Measurements from ENCODE around the gene ZNF202. TPM values are rescaled to one million over a fixed set of nuclear protein-coding genes. Genes with fewer than 3 reads are reported as not detected.
"Not testable (repeated sequence)": the region's sequence is repeated elsewhere in the genome, so short reads cannot be mapped to it uniquely, and the experiment has no call there.

ZNF202 gene
- total RNA-seq, 1 donor from 2014 or later, result 22.8 TPM

DNA sequence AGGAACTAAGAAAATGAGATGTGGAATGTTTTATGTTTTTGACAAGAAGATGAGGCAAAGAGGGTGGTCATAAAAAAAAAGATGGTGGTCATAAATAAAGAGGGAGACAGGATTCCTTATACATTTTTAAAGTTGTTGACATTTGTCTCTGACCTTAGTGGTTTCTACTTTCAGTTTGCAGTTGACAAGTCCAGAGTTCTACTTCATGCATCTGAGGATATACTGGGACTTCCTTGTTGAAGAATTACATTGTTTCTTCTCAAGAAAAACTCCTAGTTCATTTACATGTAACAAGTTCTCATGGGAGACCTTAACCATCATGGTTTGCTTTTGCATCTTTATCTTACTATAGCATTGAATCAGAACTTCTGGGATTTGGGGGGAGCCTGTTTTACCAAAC, 11.7 kb upstream of the ZNF202 start:
- H3K27me3 Mint-ChIP-seq (ENCODE audit: low read depth), result peaks cover 41% of the 10 kb centered on the region
- no peak overlapping the region for H3K4me3 Mint-ChIP-seq
- no peaks in the 10 kb centered on the region for H3K4me1 Mint-ChIP-seq
- DNase-seq (ENCODE audit: low read depth, low spot score), result no peak
- TF ChIP-seq, protein P1, sequence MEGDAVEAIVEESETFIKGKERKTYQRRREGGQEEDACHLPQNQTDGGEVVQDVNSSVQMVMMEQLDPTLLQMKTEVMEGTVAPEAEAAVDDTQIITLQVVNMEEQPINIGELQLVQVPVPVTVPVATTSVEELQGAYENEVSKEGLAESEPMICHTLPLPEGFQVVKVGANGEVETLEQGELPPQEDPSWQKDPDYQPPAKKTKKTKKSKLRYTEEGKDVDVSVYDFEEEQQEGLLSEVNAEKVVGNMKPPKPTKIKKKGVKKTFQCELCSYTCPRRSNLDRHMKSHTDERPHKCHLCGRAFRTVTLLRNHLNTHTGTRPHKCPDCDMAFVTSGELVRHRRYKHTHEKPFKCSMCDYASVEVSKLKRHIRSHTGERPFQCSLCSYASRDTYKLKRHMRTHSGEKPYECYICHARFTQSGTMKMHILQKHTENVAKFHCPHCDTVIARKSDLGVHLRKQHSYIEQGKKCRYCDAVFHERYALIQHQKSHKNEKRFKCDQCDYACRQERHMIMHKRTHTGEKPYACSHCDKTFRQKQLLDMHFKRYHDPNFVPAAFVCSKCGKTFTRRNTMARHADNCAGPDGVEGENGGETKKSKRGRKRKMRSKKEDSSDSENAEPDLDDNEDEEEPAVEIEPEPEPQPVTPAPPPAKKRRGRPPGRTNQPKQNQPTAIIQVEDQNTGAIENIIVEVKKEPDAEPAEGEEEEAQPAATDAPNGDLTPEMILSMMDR (conservative IDR thresholded peaks at IDR 0.05), result no peak
- peaks cover 2% of the 10 kb centered on the region for H3K36me3 Mint-ChIP-seq (ENCODE audit: low read depth)
- H3K27ac Mint-ChIP-seq (ENCODE audit: unreplicated experiment), result no peak overlapping the region
- H3K9me3 Mint-ChIP-seq, result no peaks in the 10 kb centered on the region

DNA sequence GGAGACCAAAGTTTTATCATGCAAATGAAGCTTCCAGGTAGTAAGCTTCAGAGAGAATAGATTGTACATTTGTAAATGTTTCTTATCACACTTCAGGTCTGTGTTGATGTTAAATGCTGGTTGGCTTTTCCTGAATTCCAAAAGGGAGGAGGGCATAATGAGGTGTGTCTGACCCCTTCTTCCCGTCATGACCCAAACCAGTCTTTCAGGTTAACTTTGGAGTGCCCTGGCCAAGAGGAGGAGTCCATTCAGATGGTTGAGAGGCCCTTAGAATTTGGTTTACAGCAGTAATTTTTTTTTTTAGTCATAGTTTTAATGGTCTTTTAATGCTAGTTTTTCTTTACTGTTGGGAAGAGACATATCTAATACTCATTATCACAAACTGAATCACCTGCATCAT, 10.3 kb upstream of the ZNF202 start:
- no peaks in the 10 kb centered on the region for H3K9me3 Mint-ChIP-seq
- no peaks in the 10 kb centered on the region for H3K4me1 Mint-ChIP-seq
- TF ChIP-seq, protein P1 (conservative IDR thresholded peaks at IDR 0.05), result no peak
- no peak overlapping the region for H3K4me3 Mint-ChIP-seq
- H3K27me3 Mint-ChIP-seq (ENCODE audit: low read depth), result peaks cover 34% of the 10 kb centered on the region
- DNase-seq (ENCODE audit: low read depth, low spot score), result no peak
- no peak overlapping the region for H3K27ac Mint-ChIP-seq (ENCODE audit: unreplicated experiment)
- H3K36me3 Mint-ChIP-seq (ENCODE audit: low read depth), result peaks cover 2% of the 10 kb centered on the region

DNA sequence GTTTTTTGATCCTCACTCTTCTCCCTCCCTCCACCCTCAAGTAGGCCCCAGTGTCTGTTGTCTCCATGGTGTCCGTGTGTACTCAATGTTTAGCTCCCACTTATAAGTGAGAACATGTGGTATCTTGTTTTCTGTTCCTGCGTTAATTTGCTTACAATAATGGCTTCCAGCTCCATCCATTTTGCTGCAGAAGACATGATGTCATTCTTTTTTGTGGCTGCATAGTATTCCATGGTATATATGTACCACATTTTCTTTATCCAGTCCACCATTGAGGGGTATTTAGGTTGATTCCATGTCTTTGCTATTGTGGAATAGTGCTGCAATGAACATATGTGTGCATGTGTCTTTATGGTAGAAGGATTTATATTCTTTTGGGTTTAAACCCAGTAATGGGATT, 6.9 kb upstream of the ZNF202 start:
- H3K36me3 Mint-ChIP-seq (ENCODE audit: low read depth); H3K9me3 Mint-ChIP-seq; H3K4me1 Mint-ChIP-seq; H3K27ac Mint-ChIP-seq (ENCODE audit: unreplicated experiment); H3K4me3 Mint-ChIP-seq; DNase-seq (ENCODE audit: low read depth, low spot score): not testable (repeated sequence)
- peaks cover 29% of the 10 kb centered on the region for H3K27me3 Mint-ChIP-seq (ENCODE audit: low read depth)

DNA sequence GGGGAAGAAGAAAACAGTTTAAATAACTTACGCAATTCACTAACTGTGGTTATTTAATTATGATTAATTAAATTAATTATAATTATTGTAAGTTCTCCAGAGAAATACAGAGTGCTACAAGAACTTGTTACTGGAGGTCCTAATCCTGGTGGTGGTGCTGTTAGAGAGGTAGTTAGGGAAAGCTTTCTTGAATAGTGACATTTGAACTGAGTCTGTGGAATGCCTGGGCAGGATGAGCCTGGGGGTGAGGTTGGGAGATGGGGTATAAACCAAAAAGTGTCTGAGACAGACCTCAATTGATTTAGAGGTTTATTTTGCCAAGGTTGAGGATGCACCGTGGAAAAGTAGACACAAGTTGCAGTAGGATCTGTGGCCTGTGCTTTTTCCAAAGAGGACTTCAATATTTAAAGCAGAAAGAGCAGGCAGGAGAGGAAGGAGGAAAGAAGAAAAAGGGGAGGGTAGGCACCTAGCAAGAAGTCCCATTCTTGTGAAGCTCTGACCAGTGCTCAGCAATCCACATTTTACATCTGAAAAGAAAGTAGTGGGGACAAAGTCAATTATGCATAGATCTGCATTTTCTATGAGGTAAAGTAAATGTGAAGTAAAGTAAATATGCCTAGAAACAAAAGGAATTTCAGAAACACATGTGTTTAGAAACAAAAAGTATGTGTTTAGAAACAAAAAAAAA, 4.4 kb upstream of the ZNF202 start:
- DNase-seq (ENCODE audit: low read depth, low spot score), result no peak
- no peak overlapping the region for H3K27ac Mint-ChIP-seq (ENCODE audit: unreplicated experiment)
- H3K9me3 Mint-ChIP-seq, result no peaks in the 10 kb centered on the region
- peaks cover 14% of the 10 kb centered on the region for H3K4me1 Mint-ChIP-seq
- peaks cover 2% of the 10 kb centered on the region for H3K36me3 Mint-ChIP-seq (ENCODE audit: low read depth)
- H3K4me3 Mint-ChIP-seq, result no peak overlapping the region
- peaks cover 12% of the 10 kb centered on the region for H3K27me3 Mint-ChIP-seq (ENCODE audit: low read depth)
- TF ChIP-seq, protein P1 (conservative IDR thresholded peaks at IDR 0.05), result no peak

DNA sequence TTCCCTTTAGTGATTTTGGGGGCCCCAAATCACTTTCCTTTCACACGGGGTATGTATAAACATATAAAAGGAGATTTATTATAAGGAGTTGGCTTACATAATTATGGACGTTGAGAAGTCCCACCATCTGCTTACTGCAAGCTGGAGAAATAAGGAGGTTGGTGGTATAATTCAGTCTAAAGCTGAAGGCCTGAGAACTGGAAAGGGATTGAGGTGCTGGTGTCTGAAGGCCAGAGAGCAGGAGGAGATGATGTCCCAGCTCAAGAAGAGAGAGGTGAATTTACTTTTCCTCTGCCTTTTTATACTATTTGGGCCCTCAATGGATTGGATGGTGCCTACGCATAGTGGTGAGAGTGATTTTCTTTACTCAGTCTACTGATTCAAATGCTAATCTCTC, 1.3 kb upstream of the ZNF202 start:
- TF ChIP-seq, protein P1 (conservative IDR thresholded peaks at IDR 0.05), result no peak
- no peak for DNase-seq (ENCODE audit: low read depth, low spot score)
- Mint-ChIP-seq H3K36me3 (ENCODE audit: low read depth) (peaks cover 14% of the 10 kb centered on the region), H3K4me1 (peaks cover 31% of the 10 kb centered on the region), H3K27me3 (ENCODE audit: low read depth) (peaks cover 4% of the 10 kb centered on the region), H3K4me3 (peak overlapping the region; percentile 89), H3K27ac (ENCODE audit: unreplicated experiment) (no peak overlapping the region), H3K9me3 (no peaks in the 10 kb centered on the region)

DNA sequence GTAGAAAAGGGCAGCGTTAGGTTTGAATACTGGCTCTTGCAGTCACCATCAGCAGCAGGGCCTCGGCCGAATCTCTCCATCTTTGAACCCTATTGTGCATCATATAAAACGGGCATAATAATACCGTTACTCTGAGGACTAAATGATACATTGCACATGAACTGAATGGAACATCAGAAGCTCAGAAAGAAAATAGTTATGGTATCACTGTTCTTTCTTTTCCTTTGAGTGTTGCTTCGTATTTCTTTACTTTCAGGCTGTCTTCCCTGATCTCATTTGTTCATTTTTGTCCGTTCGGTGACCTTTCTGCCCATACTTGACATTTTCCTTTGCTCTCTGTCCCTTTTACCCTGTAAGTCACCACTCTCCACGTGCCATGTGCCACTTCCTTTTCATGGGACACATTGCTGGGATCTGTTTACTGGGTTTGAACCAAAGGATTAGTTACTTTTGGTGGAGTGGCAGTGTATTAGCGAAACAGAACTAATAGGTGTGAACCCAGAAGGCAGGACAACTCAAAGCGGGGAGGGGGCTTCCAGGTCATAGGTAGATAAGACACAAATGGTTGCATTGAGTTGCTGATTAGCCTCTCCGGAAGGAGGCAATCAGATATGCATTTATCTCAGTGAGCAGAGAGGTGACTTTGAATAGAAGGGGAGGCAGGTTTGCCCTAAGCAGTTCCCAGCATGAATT, 717 bp upstream of the ZNF202 start:
- H3K36me3 Mint-ChIP-seq (ENCODE audit: low read depth), result peaks cover 19% of the 10 kb centered on the region
- H3K4me3 Mint-ChIP-seq, result peak overlapping the region; percentile 89
- H3K9me3 Mint-ChIP-seq, result no peaks in the 10 kb centered on the region
- H3K4me1 Mint-ChIP-seq, result peaks cover 31% of the 10 kb centered on the region
- peaks cover 2% of the 10 kb centered on the region for H3K27me3 Mint-ChIP-seq (ENCODE audit: low read depth)
- H3K27ac Mint-ChIP-seq (ENCODE audit: unreplicated experiment), result peak overlapping the region; percentile 76
- TF ChIP-seq, protein P1 (conservative IDR thresholded peaks at IDR 0.05), result no peak
- DNase-seq (ENCODE audit: low read depth, low spot score), result no peak
